Measurements from ENCODE around the gene PAQR5. TPM values are rescaled to one million over a fixed set of nuclear protein-coding genes. Genes with fewer than 3 reads are reported as not detected.

PAQR5 gene
- total RNA-seq, 1 donor: 1.1 TPM

GRCh38 chr15:69384626-69385598 is 86.2 kb downstream of the PAQR5 start:
- TF ChIP-seq CTCF (IDR thresholded peaks at IDR 0.05; ENCODE audit: extremely low read depth, low read depth, low read length): no peak
- H3K4me3 ChIP-seq (ENCODE audit: insufficient read depth, low read length): no peak overlapping the region
- no peak overlapping the region for H2AFZ ChIP-seq (ENCODE audit: low read length)
- H3K27me3 ChIP-seq (ENCODE audit: insufficient read depth, low read length): no peaks in the 10 kb centered on the region
- no peaks in the 10 kb centered on the region for H3K9me3 ChIP-seq (ENCODE audit: low read depth, low read length)
- H3K36me3 ChIP-seq (ENCODE audit: insufficient read depth, low read length): no peaks in the 10 kb centered on the region
- peaks cover 8% of the 10 kb centered on the region for H4K20me1 ChIP-seq (ENCODE audit: insufficient read depth, low read length)
- no peak for DNase-seq (ENCODE audit: insufficient read length, low spot score, missing footprints)
- no peak overlapping the region for H3K4me2 ChIP-seq (ENCODE audit: insufficient read depth, low read length)
- no peaks in the 10 kb centered on the region for H3K79me2 ChIP-seq (ENCODE audit: insufficient read depth, low read length)
- no peak overlapping the region for H3K27ac ChIP-seq (ENCODE audit: low read depth, low read length)
- no peaks in the 10 kb centered on the region for H3K4me1 ChIP-seq (ENCODE audit: insufficient read depth, low read length)

DNA sequence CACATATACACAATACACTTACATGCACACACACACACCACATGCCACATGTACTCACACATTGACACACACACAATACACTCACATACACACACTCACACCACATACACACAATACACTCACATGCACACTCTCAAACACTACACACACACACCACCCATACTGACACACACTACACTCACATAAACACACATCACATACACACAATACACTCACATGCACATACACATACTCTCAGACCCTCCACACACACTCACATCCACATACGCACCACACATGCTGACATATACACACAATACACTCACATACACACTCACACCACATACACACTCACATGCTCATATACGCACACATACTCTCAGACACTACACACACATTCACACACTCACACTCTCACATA is 87.1 kb downstream of the PAQR5 start:
- Histone ChIP-seq H3K79me2 (ENCODE audit: insufficient read depth, low read length) (no peaks in the 10 kb centered on the region), H3K27me3 (ENCODE audit: insufficient read depth, low read length) (no peaks in the 10 kb centered on the region), H3K4me2 (ENCODE audit: insufficient read depth, low read length) (no peak overlapping the region), H4K20me1 (ENCODE audit: insufficient read depth, low read length) (peaks cover 8% of the 10 kb centered on the region), H3K4me1 (ENCODE audit: insufficient read depth, low read length) (peaks cover 2% of the 10 kb centered on the region), H3K27ac (ENCODE audit: low read depth, low read length) (no peak overlapping the region), H3K4me3 (ENCODE audit: insufficient read depth, low read length) (no peak overlapping the region), H3K9me3 (ENCODE audit: low read depth, low read length) (no peaks in the 10 kb centered on the region), H2AFZ (ENCODE audit: low read length) (no peak overlapping the region), H3K36me3 (ENCODE audit: insufficient read depth, low read length) (no peaks in the 10 kb centered on the region)
- no peak for TF ChIP-seq CTCF (IDR thresholded peaks at IDR 0.05; ENCODE audit: extremely low read depth, low read depth, low read length)
- no peak for DNase-seq (ENCODE audit: insufficient read length, low spot score, missing footprints)

GRCh38 chr15:69386284-69386683 is 87.6 kb downstream of the PAQR5 start:
- peaks cover 8% of the 10 kb centered on the region for H4K20me1 ChIP-seq (ENCODE audit: insufficient read depth, low read length)
- no peaks in the 10 kb centered on the region for H3K27me3 ChIP-seq (ENCODE audit: insufficient read depth, low read length)
- no peak for DNase-seq (ENCODE audit: insufficient read length, low spot score, missing footprints)
- no peak overlapping the region for H3K4me3 ChIP-seq (ENCODE audit: insufficient read depth, low read length)
- H3K9me3 ChIP-seq (ENCODE audit: low read depth, low read length): no peaks in the 10 kb centered on the region
- no peak overlapping the region for H3K27ac ChIP-seq (ENCODE audit: low read depth, low read length)
- no peak for TF ChIP-seq CTCF (IDR thresholded peaks at IDR 0.05; ENCODE audit: extremely low read depth, low read depth, low read length)
- no peak overlapping the region for H3K4me2 ChIP-seq (ENCODE audit: insufficient read depth, low read length)
- peaks cover 5% of the 10 kb centered on the region for H3K4me1 ChIP-seq (ENCODE audit: insufficient read depth, low read length)
- no peak overlapping the region for H2AFZ ChIP-seq (ENCODE audit: low read length)
- no peaks in the 10 kb centered on the region for H3K36me3 ChIP-seq (ENCODE audit: insufficient read depth, low read length)
- no peaks in the 10 kb centered on the region for H3K79me2 ChIP-seq (ENCODE audit: insufficient read depth, low read length)

GRCh38 chr15:69388260-69388705 is 89.6 kb downstream of the PAQR5 start:
- no peak overlapping the region for H2AFZ ChIP-seq (ENCODE audit: low read length)
- H3K4me1 ChIP-seq (ENCODE audit: insufficient read depth, low read length): peaks cover 5% of the 10 kb centered on the region
- H3K9me3 ChIP-seq (ENCODE audit: low read depth, low read length): no peaks in the 10 kb centered on the region
- H3K27me3 ChIP-seq (ENCODE audit: insufficient read depth, low read length): no peaks in the 10 kb centered on the region
- H4K20me1 ChIP-seq (ENCODE audit: insufficient read depth, low read length): peaks cover 8% of the 10 kb centered on the region
- H3K4me2 ChIP-seq (ENCODE audit: insufficient read depth, low read length): no peak overlapping the region
- no peaks in the 10 kb centered on the region for H3K36me3 ChIP-seq (ENCODE audit: insufficient read depth, low read length)
- no peak overlapping the region for H3K27ac ChIP-seq (ENCODE audit: low read depth, low read length)
- no peaks in the 10 kb centered on the region for H3K79me2 ChIP-seq (ENCODE audit: insufficient read depth, low read length)
- TF ChIP-seq CTCF (IDR thresholded peaks at IDR 0.05; ENCODE audit: extremely low read depth, low read depth, low read length): no peak
- no peak overlapping the region for H3K4me3 ChIP-seq (ENCODE audit: insufficient read depth, low read length)
- peak; percentile 77 for DNase-seq (ENCODE audit: insufficient read length, low spot score, missing footprints)
